Sigmoid colon (tissue), 7 donors: ENCODE results near the gene IGF2R. TPM values are rescaled to one million over a fixed set of nuclear protein-coding genes. Genes with fewer than 3 reads are reported as not detected.

Experiments used
- DNase-seq: peaks from one replicate; pipeline ENCODE4 v3.0.0-alpha.2; 2019
- H3K27ac ChIP-seq, 4 donors: fragments of 200-600 bp; sonication (generic); one replicate each; pipeline ENCODE4 v1.5.1; 2016 to 2019; ENCODE audit warnings: mild to moderate bottlenecking in 1 of 4
- H3K27me3 ChIP-seq, 3 donors: fragments of 200-600 bp; sonication (generic); one replicate each; pipeline ENCODE4 v1.5.1; 2019; ENCODE audit warnings: mild to moderate bottlenecking in 1 of 3
- H3K36me3 ChIP-seq, 4 donors: fragments of 200-600 bp; sonication (generic); one replicate each; pipeline ENCODE4 v1.5.1; 2016 to 2019
- H3K4me1 ChIP-seq, 4 donors: fragments of 200-600 bp; sonication (generic); one replicate each; pipeline ENCODE4 v1.5.1; 2017 to 2019
- H3K4me3 ChIP-seq, 4 donors: fragments of 200-600 bp; sonication (generic); one replicate each; pipeline ENCODE4 v1.5.1; 2017 to 2019; ENCODE audit warnings: mild to moderate bottlenecking in 2 of 4, moderate library complexity in 1 of 4
- H3K9me3 ChIP-seq, 4 donors: fragments of 200-600 bp in 3 of 4; sonication (generic) in 3 of 4; one replicate each; pipeline versions ENCODE4 v1.5.1 to v1.6.1; 2013 to 2019
- EP300 ChIP-seq, 4 donors: sonication (generic); formaldehyde crosslinking; IDR thresholded peaks; one replicate each; pipeline ENCODE4 v1.6.1; 2017; ENCODE audit warnings: antibody characterized with exemption in 4 of 4
- POLR2A ChIP-seq, 2 donors: fragments of 450-650 bp; IDR thresholded peaks; one replicate each; pipeline ENCODE4 v1.6.1; 2016; ENCODE audit warnings: antibody characterized with exemption in 2 of 2, mild to moderate bottlenecking in 2 of 2, moderate library complexity in 2 of 2
- POLR2AphosphoS5 ChIP-seq, 4 donors: sonication (generic); formaldehyde crosslinking; IDR thresholded peaks; one replicate each; pipeline ENCODE4 v1.6.1; 2017; ENCODE audit warnings: antibody characterized with exemption in 4 of 4
- WGBS, 2 donors: extraction: QIAGEN DNeasy Blood & Tissue Kit; methylation state at CpG; one replicate each; pipeline ENCODE4 v1.1.7; 2013; 5-methylcytosine and 5-hydroxymethylcytosine counted together
- intact Hi-C: fragments of 100-400 bp; cut with DNase I; formaldehyde crosslinking; loops from one replicate; pipeline ENCODE4 v1.15.1; 2023
- polyA plus RNA-seq, 3 donors: library from polyadenylated mRNA; stranded (reverse); fragments of 200-250 nt; gene quantifications; one replicate each; pipeline ENCODE4 v1.2.3, GENCODE V29; 2013
- total RNA-seq, 4 donors: library from RNA; depleted of rRNA; stranded (reverse); fragments of >200 nt; gene quantifications; one replicate each; pipeline ENCODE4 v1.1.0, GENCODE V29; 2016
- TF ChIP-seq, protein P1 (sequence below), 4 experiments: fragments of 450-650 bp in 3 of 4; fragments of 200-600 bp in 1 of 4; IDR thresholded peaks; one replicate each; pipeline ENCODE4 v1.5.1; 2016 to 2019; ENCODE audit warnings: antibody characterized with exemption in 4 of 4, mild to moderate bottlenecking in 3 of 4, moderate library complexity in 2 of 4
- donor health status: healthy with polysubstance abuse.
- donor health status: Bipolar disorder and iron deficiency.
- donor health status: healthy.

The IGF2R gene
- total and polyA plus RNA-seq, 7 donors: 3.6 to 80.9 (median 41.3) TPM

DNA sequence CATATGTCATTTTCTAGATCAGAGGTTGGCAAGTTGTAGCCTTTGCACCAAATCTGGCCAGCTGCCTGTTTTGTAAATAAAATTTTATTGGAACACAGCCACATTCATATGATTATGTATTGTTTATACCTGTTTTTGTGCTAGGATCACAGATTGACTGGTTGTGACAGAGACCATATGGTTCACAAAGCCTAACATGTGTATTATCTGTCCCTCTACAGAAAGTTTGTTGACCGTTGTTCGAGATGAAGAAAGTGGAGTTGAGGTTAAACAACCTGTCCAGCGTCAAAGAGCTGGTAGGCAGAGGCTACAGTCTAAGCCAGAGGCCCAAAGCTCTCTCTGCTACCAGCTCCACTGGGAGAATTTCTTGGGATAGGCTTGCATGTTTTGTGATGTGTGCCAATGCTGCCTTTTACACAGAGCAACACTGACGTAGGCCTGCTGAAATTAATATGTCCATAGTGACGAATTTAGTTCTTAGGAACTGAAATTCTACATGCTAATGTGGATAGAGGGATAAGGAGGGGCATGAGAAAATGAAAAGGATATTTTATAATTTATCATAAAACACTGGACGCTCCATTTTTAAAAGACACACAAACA, 11.7 kb upstream of the IGF2R start:
- WGBS, 2 donors: 88 to 93% methylated on average over 6 of the region's 6 CpGs
- Histone ChIP-seq H3K27me3 (peaks cover 0 to 5% (median 0%) of the 10 kb centered on the region in 3 donors), H3K36me3 (no peaks in the 10 kb centered on the region), H3K4me1 (no peaks in the 10 kb centered on the region), H3K27ac (no peak overlapping the region), H3K9me3 (no peaks in the 10 kb centered on the region), H3K4me3 (no peak overlapping the region)
- DNase-seq: no peak
- TF ChIP-seq EP300 (IDR thresholded peaks at IDR 0.05) (no peak), POLR2A (IDR thresholded peaks at IDR 0.05) (no peak), POLR2AphosphoS5 (IDR thresholded peaks at IDR 0.05) (no peak)
- TF ChIP-seq, protein P1, sequence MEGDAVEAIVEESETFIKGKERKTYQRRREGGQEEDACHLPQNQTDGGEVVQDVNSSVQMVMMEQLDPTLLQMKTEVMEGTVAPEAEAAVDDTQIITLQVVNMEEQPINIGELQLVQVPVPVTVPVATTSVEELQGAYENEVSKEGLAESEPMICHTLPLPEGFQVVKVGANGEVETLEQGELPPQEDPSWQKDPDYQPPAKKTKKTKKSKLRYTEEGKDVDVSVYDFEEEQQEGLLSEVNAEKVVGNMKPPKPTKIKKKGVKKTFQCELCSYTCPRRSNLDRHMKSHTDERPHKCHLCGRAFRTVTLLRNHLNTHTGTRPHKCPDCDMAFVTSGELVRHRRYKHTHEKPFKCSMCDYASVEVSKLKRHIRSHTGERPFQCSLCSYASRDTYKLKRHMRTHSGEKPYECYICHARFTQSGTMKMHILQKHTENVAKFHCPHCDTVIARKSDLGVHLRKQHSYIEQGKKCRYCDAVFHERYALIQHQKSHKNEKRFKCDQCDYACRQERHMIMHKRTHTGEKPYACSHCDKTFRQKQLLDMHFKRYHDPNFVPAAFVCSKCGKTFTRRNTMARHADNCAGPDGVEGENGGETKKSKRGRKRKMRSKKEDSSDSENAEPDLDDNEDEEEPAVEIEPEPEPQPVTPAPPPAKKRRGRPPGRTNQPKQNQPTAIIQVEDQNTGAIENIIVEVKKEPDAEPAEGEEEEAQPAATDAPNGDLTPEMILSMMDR (IDR thresholded peaks at IDR 0.05): no peak
- intact Hi-C loops: no loop called here

DNA sequence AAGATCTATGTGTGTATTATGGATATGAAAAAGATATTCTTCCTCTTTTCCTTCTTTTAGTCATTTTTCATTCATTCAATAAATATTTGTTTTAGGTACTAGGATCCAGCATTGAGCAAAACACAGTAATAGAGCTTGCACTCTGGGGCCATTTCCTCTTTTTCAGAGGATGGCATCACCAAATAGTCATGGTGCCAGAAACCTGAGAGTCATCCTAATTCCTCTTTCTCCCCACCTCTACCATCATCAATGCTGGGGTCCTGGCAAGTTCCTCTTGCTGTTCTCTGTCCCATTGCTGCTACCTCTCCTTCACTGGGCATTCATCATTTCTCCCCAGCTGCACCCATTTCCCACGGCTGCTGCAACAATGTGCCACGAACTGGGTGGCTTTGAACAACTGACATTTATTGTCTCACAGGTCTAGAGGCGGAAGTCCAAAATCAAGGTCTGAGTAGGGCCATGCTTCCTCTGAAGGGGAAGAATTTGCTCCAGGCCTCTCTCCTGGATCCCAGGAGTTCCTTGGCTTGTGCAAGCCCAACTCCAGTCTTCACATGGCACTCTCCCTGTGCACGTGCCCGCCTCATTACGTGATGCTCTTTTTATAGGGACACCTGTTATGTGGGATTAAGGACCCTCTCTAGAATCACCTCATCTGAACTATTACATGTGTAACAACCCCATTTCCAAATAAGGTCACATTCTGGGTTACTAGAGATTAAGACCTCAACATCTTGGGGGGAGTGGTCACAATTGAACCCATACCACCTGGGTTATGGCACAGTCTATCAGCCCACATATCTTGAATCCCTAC, 9.5 kb upstream of the IGF2R start:
- TF ChIP-seq POLR2A (IDR thresholded peaks at IDR 0.05): no peak
- peak in 1 of 4 donors; percentile 14 for TF ChIP-seq POLR2AphosphoS5 (IDR thresholded peaks at IDR 0.05)
- intact Hi-C loops: no loop called here
- Histone ChIP-seq H3K4me1 (no peaks in the 10 kb centered on the region), H3K27ac (peak overlapping the region in 3 of 4 donors; percentile 55 to 64 (median 55)), H3K9me3 (no peaks in the 10 kb centered on the region), H3K4me3 (no peak overlapping the region), H3K36me3 (no peaks in the 10 kb centered on the region), H3K27me3 (no peaks in the 10 kb centered on the region)
- WGBS, 2 donors: 91% methylated on average over 6 of the region's 6 CpGs
- no peak for DNase-seq

DNA sequence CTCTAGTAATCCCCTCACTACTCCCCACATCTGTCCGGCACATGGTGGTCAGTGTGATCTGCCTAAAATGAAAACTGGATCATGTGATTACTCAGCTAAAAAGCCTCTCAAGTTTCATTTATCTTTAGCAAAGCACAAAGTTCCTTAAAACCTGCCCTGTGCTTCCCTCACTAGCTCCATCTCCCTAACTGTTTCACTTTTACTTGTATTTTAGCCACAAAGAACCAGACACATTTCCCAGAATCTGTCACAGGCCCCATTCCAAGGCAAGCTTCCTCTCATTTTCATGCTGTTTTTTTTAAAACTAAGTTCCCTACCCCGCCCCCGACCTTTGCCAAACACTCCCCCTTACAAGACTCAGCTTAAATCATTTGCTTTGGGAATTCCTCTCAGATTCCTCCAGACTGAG, 8.9 kb upstream of the IGF2R start:
- intact Hi-C loops: no loop called here

DNA sequence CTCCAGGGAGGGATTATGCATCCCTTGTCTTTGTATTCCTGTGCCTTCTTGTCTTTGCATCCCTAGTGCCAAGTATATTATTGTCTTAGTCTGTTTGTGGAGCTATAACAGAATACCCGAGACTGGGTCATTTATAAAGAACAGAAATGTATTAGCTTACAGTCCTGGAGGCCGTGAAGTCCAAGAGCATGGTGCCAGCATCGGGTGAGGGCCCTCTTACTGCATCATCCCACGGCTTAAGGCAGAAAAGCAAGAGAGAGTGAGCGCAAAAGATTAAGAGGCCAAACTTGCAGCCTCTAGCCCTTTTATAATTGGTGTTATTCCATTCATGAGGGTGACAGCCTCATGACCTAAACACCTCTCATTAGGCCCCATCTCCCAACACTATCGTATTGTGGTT, 8.4 kb upstream of the IGF2R start:
- H3K27me3 ChIP-seq: no peaks in the 10 kb centered on the region
- intact Hi-C loops: no loop called here
- no peaks in the 10 kb centered on the region for H3K36me3 ChIP-seq
- H3K4me3 ChIP-seq: no peak overlapping the region
- WGBS, 2 donors: 92 to 96% methylated on average over 6 of the region's 6 CpGs
- DNase-seq: no peak
- H3K4me1 ChIP-seq: no peaks in the 10 kb centered on the region
- no peaks in the 10 kb centered on the region for H3K9me3 ChIP-seq
- TF ChIP-seq, protein P1 (IDR thresholded peaks at IDR 0.05): no peak
- TF ChIP-seq EP300 (IDR thresholded peaks at IDR 0.05) (no peak), POLR2A (IDR thresholded peaks at IDR 0.05) (no peak), POLR2AphosphoS5 (IDR thresholded peaks at IDR 0.05) (no peak)
- H3K27ac ChIP-seq: peak overlapping the region in 3 of 4 donors; percentile 55 to 64 (median 55)

More for the DNA sequence above, 8.9 kb upstream of the IGF2R start:
- no peak for TF ChIP-seq EP300 (IDR thresholded peaks at IDR 0.05)
- TF ChIP-seq POLR2AphosphoS5 (IDR thresholded peaks at IDR 0.05): peak in 1 of 4 donors; percentile 33
- Histone ChIP-seq H3K4me3 (no peak overlapping the region), H3K36me3 (no peaks in the 10 kb centered on the region), H3K4me1 (no peaks in the 10 kb centered on the region), H3K9me3 (no peaks in the 10 kb centered on the region), H3K27me3 (no peaks in the 10 kb centered on the region), H3K27ac (peak overlapping the region in 3 of 4 donors; percentile 55 to 64 (median 55))
- 67 to 74% methylated on average over 3 of the region's 3 CpGs for WGBS, 2 donors
- DNase-seq: peak; percentile 74

DNA sequence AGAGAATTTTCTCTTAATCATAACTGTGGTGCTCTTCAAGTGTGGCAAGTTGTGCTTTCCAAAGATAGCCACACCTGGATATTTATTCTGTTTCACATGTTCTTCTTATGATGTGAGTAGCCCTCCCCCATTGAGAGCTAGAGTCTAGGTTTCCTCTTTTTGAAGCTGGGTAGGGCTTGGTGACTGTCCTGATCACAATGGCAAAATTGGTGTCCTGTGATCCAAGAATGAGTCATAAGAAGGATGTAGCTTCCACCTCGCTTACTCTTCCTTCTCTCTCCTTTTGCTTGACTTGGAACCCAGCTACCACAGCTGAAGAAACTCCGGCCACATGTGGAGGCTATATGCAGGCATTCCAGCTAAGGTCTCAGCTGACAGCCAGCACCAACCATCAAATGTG, 7.4 kb upstream of the IGF2R start:
- Histone ChIP-seq H3K4me3 (no peak overlapping the region), H3K36me3 (no peaks in the 10 kb centered on the region), H3K4me1 (no peaks in the 10 kb centered on the region), H3K27ac (no peak overlapping the region), H3K9me3 (no peaks in the 10 kb centered on the region), H3K27me3 (no peaks in the 10 kb centered on the region)
- intact Hi-C loops: no loop called here
- TF ChIP-seq POLR2AphosphoS5 (IDR thresholded peaks at IDR 0.05) (no peak), POLR2A (IDR thresholded peaks at IDR 0.05) (no peak), EP300 (IDR thresholded peaks at IDR 0.05) (no peak)
- TF ChIP-seq, protein P1 (IDR thresholded peaks at IDR 0.05): no peak
- WGBS, 2 donors: 86 to 90% methylated on average over 2 of the region's 2 CpGs
- no peak for DNase-seq
